ENCODE results near the gene DHX30. TPM values are rescaled to one million over a fixed set of nuclear protein-coding genes. Genes with fewer than 3 reads are reported as not detected.
"Not testable (repeated sequence)": the region's sequence is repeated elsewhere in the genome, so short reads cannot be mapped to it uniquely, and the experiment has no call there.

Gene DHX30
- 45.3 TPM for total RNA-seq
- long read RNA-seq, full-length matches to known transcripts: 193 of 268 reads
- long read RNA-seq, partial matches to known transcripts: 52 of 268 reads
- long read RNA-seq, other reads (novel, unspliced or antisense): 23 of 268 reads

GRCh38 chr3:47802734-47803479 lies at the start of gene DHX30:
DHX30 (plus strand) TSS chr3:47803138; CDS start chr3:47810684, 7,546 bp downstream.
- intact Hi-C loops (cut with DNase I): no loop called here
- DNase-seq: peak; percentile 94

GRCh38 chr3:47758261-47759025 lies 44.5 kb upstream of the DHX30 start:
- intact Hi-C loops (cut with DNase I): no loop called here
- no peak for DNase-seq
- ATAC-seq (ENCODE audit: poor library complexity): no peak

More at GRCh38 chr3:47802734-47803479, at the start of gene DHX30:
- peak; percentile 96 for ATAC-seq (ENCODE audit: poor library complexity)

DNA sequence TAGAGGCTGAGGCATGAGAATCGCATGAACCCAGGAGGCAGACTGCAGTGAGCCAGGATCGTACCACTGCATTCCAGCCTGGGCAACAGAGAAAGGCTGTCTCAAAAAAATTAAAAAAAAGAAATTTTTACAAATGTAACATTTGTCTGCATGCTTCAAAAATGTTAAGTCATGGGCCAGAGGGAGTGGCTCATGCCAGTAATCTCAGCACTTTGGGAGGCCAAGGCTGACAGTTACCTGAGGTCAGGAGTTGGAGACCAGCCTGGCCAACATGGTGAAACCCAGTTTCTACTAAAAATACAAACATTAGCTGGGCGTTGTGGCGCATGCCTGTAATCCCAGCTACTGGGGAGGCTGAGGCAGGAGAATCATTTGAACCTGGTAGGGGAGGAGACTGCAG lies 42.7 kb upstream of the DHX30 start:
- DNase-seq; ATAC-seq (ENCODE audit: poor library complexity); intact Hi-C loops (cut with DNase I): not testable (repeated sequence)

- intact Hi-C loops (cut with DNase I): no loop called here
- ATAC-seq (ENCODE audit: poor library complexity) (no peak), DNase-seq (no peak)
Observed at GRCh38 chr3:47761046-47761445, 41.9 kb upstream of the DHX30 start.

- ATAC-seq (ENCODE audit: poor library complexity) (peak; percentile 46), DNase-seq (no peak)
- intact Hi-C loops (cut with DNase I): no loop called here
Observed at GRCh38 chr3:47762233-47762632, 40.7 kb upstream of the DHX30 start.

- no peak for DNase-seq
- intact Hi-C loops (cut with DNase I): no loop called here
- ATAC-seq (ENCODE audit: poor library complexity): no peak
Observed at GRCh38 chr3:47766186-47766585, 36.8 kb upstream of the DHX30 start.

- intact Hi-C loops (cut with DNase I): no loop called here
- DNase-seq (no peak), ATAC-seq (ENCODE audit: poor library complexity) (no peak)
Observed at GRCh38 chr3:47772047-47772446, 30.9 kb upstream of the DHX30 start.

DNA sequence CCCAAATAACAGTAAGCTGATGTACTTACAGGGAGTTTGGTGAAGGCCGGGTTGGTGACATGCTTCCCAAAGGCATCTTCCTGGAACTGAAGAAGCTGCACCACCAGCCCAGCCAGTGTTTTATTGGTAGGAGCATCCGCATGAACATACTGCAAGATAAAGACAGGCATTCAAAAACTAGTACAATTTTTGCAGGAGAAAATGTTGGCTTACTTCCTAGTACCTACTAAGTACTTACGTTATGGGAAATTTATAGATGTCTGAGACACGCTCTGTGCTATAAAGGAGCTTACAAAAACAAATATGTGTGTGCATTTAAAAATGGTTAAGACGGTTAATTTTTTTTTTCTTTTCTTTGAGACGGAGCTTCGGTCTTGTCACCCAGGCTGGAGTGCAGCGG lies 30.1 kb upstream of the DHX30 start:
- intact Hi-C loops (cut with DNase I): no loop called here
- ATAC-seq (ENCODE audit: poor library complexity) (no peak), DNase-seq (no peak)

GRCh38 chr3:47778746-47779145 lies 24.2 kb upstream of the DHX30 start:
- intact Hi-C loops (cut with DNase I): no loop called here
- no peak for DNase-seq
- no peak for ATAC-seq (ENCODE audit: poor library complexity)

DNA sequence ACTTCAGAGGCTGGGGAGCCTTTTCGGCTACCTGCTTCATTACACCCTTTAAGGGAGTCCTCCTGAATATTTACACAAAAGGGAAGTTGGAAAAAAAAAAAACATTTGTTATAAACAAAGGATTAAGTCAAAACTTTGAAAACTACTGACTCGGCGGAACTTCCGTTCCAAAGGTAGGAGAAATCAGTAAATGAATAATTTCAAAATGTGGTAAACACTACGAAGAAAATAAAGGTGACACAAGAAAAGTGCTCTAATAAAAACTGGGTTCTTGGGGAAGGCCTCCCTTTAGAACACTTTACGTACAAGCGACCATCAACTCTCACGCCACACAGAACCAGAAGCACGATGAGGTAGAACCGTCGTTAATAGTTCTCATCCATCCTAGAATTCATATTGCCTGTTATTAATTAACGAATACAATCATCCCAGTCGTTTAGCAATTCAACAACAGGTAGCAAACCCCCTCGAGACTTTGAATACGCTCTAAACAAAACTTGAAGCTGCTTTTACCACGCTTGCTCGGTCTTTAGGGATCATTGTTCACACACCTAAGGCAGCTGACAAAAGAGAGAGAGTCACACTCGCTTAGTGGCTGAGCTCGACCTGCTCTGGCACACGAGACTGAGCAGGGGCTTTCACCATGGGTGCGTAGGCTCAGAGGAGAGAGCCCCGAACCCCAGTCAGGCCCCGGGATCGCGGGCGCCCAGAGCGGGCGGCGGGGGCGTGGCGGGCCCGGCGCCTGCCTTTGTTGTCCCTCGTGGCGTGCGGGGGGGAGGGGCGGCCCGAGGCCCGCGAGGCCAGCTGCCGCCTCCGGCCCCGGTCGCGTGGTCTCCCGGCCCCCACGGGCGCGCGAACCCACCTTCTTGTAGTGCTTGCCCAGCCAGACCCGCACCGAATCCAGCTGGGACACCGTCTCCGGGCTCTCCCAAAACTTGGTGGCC lies 21.9 kb upstream of the DHX30 start:
- ATAC-seq (ENCODE audit: poor library complexity): peak; percentile 64
- intact Hi-C loops (cut with DNase I): no loop called here
- DNase-seq: peak; percentile 81

DNA sequence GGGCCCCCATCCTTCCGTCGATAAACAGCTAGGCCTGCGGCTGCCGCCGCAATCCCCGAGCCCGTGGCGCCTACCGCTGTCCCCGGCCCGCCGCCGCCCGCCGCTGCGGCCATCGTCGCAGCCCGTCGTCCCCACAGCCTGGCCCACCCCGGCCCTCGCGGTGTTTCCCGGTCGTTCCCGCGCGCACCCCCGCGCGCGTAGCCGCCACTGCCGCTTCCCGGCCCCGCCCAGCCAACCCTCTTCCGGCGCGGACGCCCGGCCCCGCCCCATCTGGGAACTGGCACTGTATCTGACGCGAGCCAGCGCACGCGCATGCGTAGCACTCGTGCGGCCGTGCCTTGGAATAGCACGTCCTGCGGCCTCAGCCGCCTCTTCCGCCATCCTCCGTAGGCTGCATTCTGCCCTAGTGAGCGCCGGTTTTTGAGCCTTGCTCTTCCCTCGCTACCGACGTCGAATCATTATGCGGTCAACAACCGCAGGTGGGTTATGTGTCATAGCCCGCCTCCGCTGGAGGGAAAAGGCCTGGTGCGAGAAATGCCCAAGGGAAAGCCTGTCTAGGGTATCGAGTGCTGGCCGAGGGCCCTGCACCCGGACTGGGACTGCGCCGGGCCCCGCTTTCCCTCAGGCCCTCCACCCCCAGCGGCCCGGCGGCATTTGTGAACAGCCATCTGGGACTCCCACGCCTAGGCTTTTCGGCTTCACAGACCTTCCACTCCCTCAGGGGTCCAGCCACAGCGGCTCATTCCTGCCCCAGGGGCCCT lies 21.1 kb upstream of the DHX30 start, which contains the start of gene SMARCC1:
Gene SMARCC1 (minus strand): TSS at position 209 of the 761 bp plus-strand sequence. CDS start 96 bp downstream, at position 113.
- peak; percentile 99 for ATAC-seq (ENCODE audit: poor library complexity)
- intact Hi-C loops (cut with DNase I): no loop called here
- peak; percentile 99 for DNase-seq

DNA sequence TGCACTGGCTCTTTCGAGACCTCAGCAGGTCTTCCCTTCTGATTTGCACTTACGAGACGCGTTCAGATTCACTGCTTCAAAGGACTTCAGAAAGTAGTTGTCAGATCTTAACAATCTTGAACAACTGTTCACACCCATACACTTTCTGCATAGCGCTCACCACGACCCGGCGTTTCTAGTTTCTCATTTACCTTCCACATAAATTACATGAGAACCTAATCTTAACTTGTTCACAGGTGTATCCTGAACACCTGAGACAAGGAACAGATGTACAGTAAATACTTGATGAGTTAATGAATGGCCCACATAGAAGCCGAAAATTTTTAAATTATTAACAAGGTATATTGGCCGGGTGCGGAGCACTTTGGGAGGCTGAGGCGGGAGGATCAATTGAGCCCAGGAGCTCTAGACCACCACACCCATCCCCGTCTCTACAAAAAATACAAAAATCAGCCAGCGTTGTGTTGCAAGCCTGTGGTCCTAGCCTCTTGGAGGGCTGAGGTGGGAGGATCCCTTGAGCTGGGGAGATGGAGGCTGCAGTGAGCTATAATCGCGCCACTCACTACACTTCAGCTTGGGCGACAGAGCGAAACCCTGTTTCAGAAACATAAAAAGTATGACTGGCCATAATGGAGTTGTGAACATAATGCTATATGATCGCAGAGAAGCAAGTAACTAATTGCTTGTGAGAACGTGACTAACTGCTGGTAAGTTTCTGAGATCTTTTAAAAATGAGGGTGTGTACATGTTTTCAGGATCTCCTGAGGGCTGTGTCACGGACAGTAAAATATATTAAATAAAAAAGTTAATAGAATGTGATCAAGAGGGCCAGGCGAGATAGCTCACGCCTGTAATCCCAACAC lies 20.3 kb upstream of the DHX30 start:
- ATAC-seq (ENCODE audit: poor library complexity) (no peak), DNase-seq (no peak)
- intact Hi-C loops (cut with DNase I): no loop called here

- DNase-seq (no peak), ATAC-seq (ENCODE audit: poor library complexity) (no peak)
- intact Hi-C loops (cut with DNase I): no loop called here
Observed at GRCh38 chr3:47783673-47784072, 19.3 kb upstream of the DHX30 start.

GRCh38 chr3:47791193-47791855 lies 11.6 kb upstream of the DHX30 start:
- no peak for ATAC-seq (ENCODE audit: poor library complexity)
- no peak for DNase-seq
- intact Hi-C loops (cut with DNase I): no loop called here

DNA sequence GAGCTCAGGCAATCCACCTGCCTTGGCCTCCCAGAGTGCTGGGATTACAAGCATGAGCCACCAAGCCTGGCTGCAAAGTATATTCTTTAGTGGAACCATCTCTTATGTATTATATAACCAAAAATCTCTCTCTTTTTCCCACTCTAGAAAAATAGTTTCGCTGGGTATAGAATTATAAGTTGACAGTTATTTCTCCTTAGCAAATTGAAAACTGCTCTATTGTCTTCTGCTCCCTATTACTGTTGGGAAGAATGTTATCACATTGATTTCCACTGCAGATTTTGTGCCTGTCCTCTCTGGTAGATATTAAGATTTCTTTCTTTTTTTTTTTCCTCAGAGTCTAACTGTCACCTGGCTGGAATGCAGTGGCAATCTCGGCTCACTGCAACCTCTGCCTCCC lies 10.2 kb upstream of the DHX30 start:
- intact Hi-C loops (cut with DNase I): no loop called here
- ATAC-seq (ENCODE audit: poor library complexity) (no peak), DNase-seq (no peak)

DNA sequence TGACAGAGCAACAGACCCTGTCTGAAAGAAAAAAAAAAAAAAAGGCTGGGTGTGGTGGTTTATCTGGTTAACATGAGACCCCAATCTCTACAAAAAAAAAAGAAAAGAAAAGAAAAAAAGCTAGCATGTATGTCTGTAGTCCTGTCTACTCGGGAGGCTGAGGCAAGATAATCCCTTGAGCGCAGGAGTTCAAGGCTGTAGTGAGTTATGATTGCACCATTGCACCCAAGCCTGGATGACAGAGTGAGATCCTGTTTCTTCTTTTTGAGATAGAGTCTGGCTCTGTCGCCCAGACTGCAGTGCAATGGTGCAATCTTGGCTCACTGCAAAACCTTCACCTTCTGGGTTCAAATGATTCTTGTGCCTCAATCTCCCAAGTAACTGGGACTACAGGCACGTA lies 8.4 kb upstream of the DHX30 start:
- no peak for ATAC-seq (ENCODE audit: poor library complexity)
- no peak for DNase-seq
- intact Hi-C loops (cut with DNase I): no loop called here

DNA sequence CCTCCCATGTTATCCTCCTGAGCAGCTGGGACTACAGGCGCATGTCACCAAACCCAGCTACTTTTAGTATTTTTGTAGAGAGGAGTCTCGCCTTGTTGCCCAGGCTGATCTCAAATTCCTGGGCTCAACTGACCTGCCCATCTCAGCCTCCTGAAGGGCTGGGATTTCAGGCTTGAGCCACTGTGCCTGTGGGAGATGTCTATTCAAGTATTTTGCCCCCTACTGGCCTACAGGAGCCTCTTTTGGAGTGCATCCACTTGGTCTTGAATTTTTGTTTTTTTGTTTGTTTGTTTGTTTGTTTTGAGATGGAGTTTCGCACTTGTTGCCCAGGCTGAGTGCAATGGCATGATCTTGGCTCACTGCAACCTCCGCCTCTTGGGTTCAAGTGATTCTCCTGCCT lies 3.2 kb upstream of the DHX30 start:
- no peak for DNase-seq
- ATAC-seq (ENCODE audit: poor library complexity): no peak
- intact Hi-C loops (cut with DNase I): no loop called here
